SKM-1 treated with dmso at 0.1 percent for 144 hours (cell line): ENCODE data around the gene DHRS7C.

ENCODE experiments used
- DNase-seq: peaks from one replicate; lab custom pipeline; 2025; ENCODE audit not compliant: unreplicated experiment; lab: John Stamatoyannopoulos, UW

Gene DHRS7C

GRCh38 chr17:9790889-9791876 is at the start of gene DHRS7C:
TSS of gene DHRS7C (minus strand) at chr17:9791592. CDS start at chr17:9791284, 308 bp downstream.
- no peak for DNase-seq

GRCh38 chr17:9839433-9839832 is 48.0 kb upstream of the DHRS7C start:
- DNase-seq, result no peak

- DNase-seq, result no peak
Observed at GRCh38 chr17:9837551-9838471, 46.4 kb upstream of the DHRS7C start.

- no peak for DNase-seq
Observed at GRCh38 chr17:9833922-9834321, 42.5 kb upstream of the DHRS7C start.

GRCh38 chr17:9830711-9831110 is 39.3 kb upstream of the DHRS7C start:
- no peak for DNase-seq

GRCh38 chr17:9829343-9829742 is 38.0 kb upstream of the DHRS7C start:
- DNase-seq, result no peak

- no peak for DNase-seq
Observed at GRCh38 chr17:9828296-9829295, 37.2 kb upstream of the DHRS7C start.

GRCh38 chr17:9825641-9826150 is 34.3 kb upstream of the DHRS7C start, which contains the start of gene GLP2R:
TSS of gene GLP2R (plus strand) at chr17:9825924. CDS start at chr17:9826064, 140 bp downstream.
- DNase-seq, result no peak

GRCh38 chr17:9824797-9825338 is 33.5 kb upstream of the DHRS7C start:
- DNase-seq, result no peak

GRCh38 chr17:9824094-9824493 is 32.7 kb upstream of the DHRS7C start:
- no peak for DNase-seq

- DNase-seq, result no peak
Observed at GRCh38 chr17:9821921-9822320, 30.5 kb upstream of the DHRS7C start, which contains the start of gene GSG1L2. TSS of gene GSG1L2 (minus strand) at chr17:9822079. CDS start at chr17:9822071, 8 bp downstream.

- DNase-seq, result no peak
Observed at GRCh38 chr17:9820448-9820847, 29.1 kb upstream of the DHRS7C start.

- no peak for DNase-seq
Observed at GRCh38 chr17:9818760-9819159, 27.4 kb upstream of the DHRS7C start.

- DNase-seq, result no peak
Observed at GRCh38 chr17:9817086-9817485, 25.7 kb upstream of the DHRS7C start.

- no peak for DNase-seq
Observed at GRCh38 chr17:9816472-9816871, 25.1 kb upstream of the DHRS7C start.

- no peak for DNase-seq
Observed at GRCh38 chr17:9814337-9814945, 23.0 kb upstream of the DHRS7C start.

GRCh38 chr17:9813166-9813565 is 21.8 kb upstream of the DHRS7C start:
- DNase-seq, result no peak

GRCh38 chr17:9811537-9811936 is 20.1 kb upstream of the DHRS7C start:
- no peak for DNase-seq

GRCh38 chr17:9811086-9811485 is 19.7 kb upstream of the DHRS7C start:
- no peak for DNase-seq
